Spleen (tissue), 7 donors: ENCODE data around the gene CSHL1.

ENCODE experiments used
- CTCF ChIP-seq, 11 experiments: fragments of 200-600 bp in 7 of 11; fragments of 450-650 bp in 4 of 11; sonication (generic) in 4 of 11; IDR thresholded peaks in 8 of 11; conservative IDR thresholded peaks in 3 of 11; 1 replicate in 7 of 11; 2 replicates in 4 of 11; pipeline versions ENCODE4 v1.4.0 to v1.8.0; 2016 to 2021; ENCODE audit warnings: antibody characterized with exemption in 11 of 11, inconsistent platforms in 4 of 11, mild to moderate bottlenecking in 1 of 11
- POLR2A ChIP-seq, 3 donors: fragments of 450-650 bp; IDR thresholded peaks; one replicate each; pipeline ENCODE4 v1.5.1; 2017; ENCODE audit warnings: antibody characterized with exemption in 3 of 3, mild to moderate bottlenecking in 1 of 3
- POLR2AphosphoS5 ChIP-seq, 3 donors: sonication (generic); formaldehyde crosslinking; IDR thresholded peaks; one replicate each; pipeline ENCODE4 v1.5.1; 2017; ENCODE audit warnings: antibody characterized with exemption in 3 of 3
- donor health status: DM: no; HTN: no; CAD: no; lungs with moderate emphysema.
- donor health status: DM: no; HTN: no; CAD: no.
- donor health status: DM: no; HTN: no; CAD: no.

- TF ChIP-seq CTCF (IDR thresholded peaks at IDR 0.05 in 8 of 11, conservative IDR thresholded peaks at IDR 0.05 in 3 of 11): no peak
- TF ChIP-seq POLR2A (IDR thresholded peaks at IDR 0.05): no peak
- peak; percentile 38 to 62 (median 42) for TF ChIP-seq POLR2AphosphoS5 (IDR thresholded peaks at IDR 0.05)
These were observed 43.5 kb upstream of the CSHL1 start for GRCh38 chr17:63954402-63955063.
